ENCODE measurements around the gene ADCYAP1R1. TPM values are rescaled to one million over a fixed set of nuclear protein-coding genes. Genes with fewer than 3 reads are reported as not detected.

Gene ADCYAP1R1
- total RNA-seq, 1 donor from 2014 or later = 7.8 TPM

DNA sequence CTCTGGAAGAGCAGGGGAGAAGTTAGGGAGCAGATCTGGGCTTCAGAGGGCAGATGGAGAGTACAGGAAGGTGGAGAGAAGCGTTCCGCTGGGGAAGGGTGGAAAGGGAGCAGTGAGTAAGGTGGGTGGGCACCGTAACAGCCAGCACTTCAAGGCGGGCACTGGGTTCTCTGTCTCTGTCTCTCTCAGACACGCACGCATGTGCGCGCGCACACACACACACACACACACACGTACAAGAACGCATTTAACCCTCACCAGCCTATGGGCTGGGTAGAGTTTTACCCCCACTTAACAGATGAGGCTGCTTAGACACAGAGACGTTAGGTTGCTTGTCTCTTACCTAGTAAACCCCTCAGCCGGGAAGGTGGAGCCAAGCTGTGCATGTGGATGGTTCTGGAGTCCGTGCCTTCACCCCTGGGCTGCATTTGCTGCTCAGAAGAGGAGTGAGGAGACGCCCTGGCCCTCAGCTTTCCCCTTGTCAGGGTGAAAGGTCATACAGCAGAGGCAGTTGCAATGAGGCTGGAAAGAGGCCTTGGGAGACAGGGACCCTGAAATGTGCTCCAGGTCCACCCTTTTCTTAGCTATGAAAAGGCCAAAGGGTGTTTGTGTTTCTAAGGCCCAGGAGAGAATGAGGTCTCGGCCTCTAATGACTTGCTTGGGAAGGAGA is 16.0 kb downstream of the ADCYAP1R1 start:
- no peaks in the 10 kb centered on the region for H3K27me3 ChIP-seq
- H3K4me3 ChIP-seq = no peak overlapping the region
- no peaks in the 10 kb centered on the region for H3K4me1 ChIP-seq
- intact Hi-C loops (cut with DNase I) = no loop called here
- H3K27ac ChIP-seq = no peak overlapping the region
- TF ChIP-seq, protein P1, sequence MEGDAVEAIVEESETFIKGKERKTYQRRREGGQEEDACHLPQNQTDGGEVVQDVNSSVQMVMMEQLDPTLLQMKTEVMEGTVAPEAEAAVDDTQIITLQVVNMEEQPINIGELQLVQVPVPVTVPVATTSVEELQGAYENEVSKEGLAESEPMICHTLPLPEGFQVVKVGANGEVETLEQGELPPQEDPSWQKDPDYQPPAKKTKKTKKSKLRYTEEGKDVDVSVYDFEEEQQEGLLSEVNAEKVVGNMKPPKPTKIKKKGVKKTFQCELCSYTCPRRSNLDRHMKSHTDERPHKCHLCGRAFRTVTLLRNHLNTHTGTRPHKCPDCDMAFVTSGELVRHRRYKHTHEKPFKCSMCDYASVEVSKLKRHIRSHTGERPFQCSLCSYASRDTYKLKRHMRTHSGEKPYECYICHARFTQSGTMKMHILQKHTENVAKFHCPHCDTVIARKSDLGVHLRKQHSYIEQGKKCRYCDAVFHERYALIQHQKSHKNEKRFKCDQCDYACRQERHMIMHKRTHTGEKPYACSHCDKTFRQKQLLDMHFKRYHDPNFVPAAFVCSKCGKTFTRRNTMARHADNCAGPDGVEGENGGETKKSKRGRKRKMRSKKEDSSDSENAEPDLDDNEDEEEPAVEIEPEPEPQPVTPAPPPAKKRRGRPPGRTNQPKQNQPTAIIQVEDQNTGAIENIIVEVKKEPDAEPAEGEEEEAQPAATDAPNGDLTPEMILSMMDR (IDR thresholded peaks at IDR 0.05) = no peak
- H3K36me3 ChIP-seq = no peaks in the 10 kb centered on the region
- H3K9me3 ChIP-seq = no peaks in the 10 kb centered on the region
- DNase-seq (ENCODE audit: low spot score in 2 of 2) = no peak

GRCh38 chr7:31069860-31070555 is 17.9 kb downstream of the ADCYAP1R1 start:
- H3K4me1 ChIP-seq = no peaks in the 10 kb centered on the region
- H3K27ac ChIP-seq = no peak overlapping the region
- H3K9me3 ChIP-seq = no peaks in the 10 kb centered on the region
- TF ChIP-seq, protein P1 (IDR thresholded peaks at IDR 0.05) = no peak
- intact Hi-C loops (cut with DNase I) = no loop called here
- H3K4me3 ChIP-seq = no peak overlapping the region
- H3K36me3 ChIP-seq = no peaks in the 10 kb centered on the region
- H3K27me3 ChIP-seq = no peaks in the 10 kb centered on the region
- no peak for DNase-seq (ENCODE audit: low spot score in 2 of 2)

DNA sequence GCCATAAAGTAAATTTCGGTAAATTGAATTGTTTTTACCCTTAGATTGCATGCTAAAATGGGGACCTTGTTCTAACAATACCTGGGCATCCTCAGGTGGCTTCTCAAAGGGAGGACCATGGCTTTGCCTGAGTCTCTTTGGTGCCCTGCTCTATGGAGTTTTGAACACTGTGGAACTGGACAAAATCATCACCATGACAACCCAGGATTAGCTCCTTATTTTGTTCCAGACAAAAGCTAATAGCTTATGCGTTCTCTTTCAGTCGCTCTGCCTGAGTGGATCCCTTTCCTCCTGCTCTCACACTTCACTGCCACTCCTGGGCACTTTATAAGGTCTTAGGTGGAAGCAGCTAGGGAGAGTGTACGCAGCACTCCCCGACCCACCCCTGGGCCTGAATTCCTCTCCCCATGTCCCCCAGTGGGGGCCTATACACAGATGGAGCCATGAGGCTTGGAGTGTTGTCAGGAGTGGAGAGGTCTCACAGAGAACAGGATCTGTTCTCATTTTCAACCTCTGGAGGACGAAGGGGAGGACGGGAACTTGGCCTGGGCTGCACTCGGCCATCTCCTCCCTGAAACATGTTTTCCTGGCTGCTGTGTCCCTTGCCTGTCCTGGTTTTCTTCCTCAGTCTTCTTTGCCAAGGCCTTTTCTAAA is 19.0 kb downstream of the ADCYAP1R1 start:
- Histone ChIP-seq H3K4me1 (no peaks in the 10 kb centered on the region), H3K4me3 (no peak overlapping the region), H3K27ac (no peak overlapping the region), H3K36me3 (no peaks in the 10 kb centered on the region), H3K27me3 (no peaks in the 10 kb centered on the region), H3K9me3 (no peaks in the 10 kb centered on the region)
- TF ChIP-seq, protein P1 (IDR thresholded peaks at IDR 0.05) = no peak
- intact Hi-C loops (cut with DNase I) = no loop called here
- no peak for DNase-seq (ENCODE audit: low spot score in 2 of 2)

DNA sequence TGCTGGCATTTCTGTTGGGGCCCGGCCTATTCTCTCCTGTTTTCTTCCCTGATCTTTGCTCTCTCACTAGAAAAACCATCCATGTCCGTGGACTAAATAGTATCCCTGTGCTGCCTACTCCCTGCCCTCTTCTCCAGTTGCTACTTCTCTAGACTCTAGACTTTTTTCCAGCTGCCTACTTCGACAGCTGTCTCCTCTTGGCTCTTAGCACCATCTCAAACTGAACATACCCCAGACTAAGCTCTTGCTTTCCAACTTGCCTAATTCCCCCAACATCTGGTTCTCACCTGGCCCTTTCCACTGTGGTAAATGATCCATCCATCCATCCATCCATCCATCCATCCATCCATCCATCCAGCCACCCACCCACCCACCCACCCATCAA is 19.5 kb downstream of the ADCYAP1R1 start:
- TF ChIP-seq, protein P1 (IDR thresholded peaks at IDR 0.05) = no peak
- H3K36me3 ChIP-seq = no peaks in the 10 kb centered on the region
- no peak overlapping the region for H3K4me3 ChIP-seq
- no peak overlapping the region for H3K27ac ChIP-seq
- no peaks in the 10 kb centered on the region for H3K27me3 ChIP-seq
- no peaks in the 10 kb centered on the region for H3K4me1 ChIP-seq
- intact Hi-C loops (cut with DNase I) = no loop called here
- no peaks in the 10 kb centered on the region for H3K9me3 ChIP-seq
- no peak for DNase-seq (ENCODE audit: low spot score in 2 of 2)

- H3K36me3 ChIP-seq = no peaks in the 10 kb centered on the region
- H3K9me3 ChIP-seq = no peaks in the 10 kb centered on the region
- intact Hi-C loops (cut with DNase I) = no loop called here
- no peak overlapping the region for H3K27ac ChIP-seq
- no peak overlapping the region for H3K4me3 ChIP-seq
- no peak for DNase-seq (ENCODE audit: low spot score in 2 of 2)
- no peaks in the 10 kb centered on the region for H3K4me1 ChIP-seq
- H3K27me3 ChIP-seq = no peaks in the 10 kb centered on the region
- TF ChIP-seq, protein P1 (IDR thresholded peaks at IDR 0.05) = no peak
These were observed 21.4 kb downstream of the ADCYAP1R1 start for GRCh38 chr7:31073326-31074119.

All from ascending aorta (tissue), 2 donors.